ENCODE data around the gene ANKRD13A.

GRCh38 chr12:109997393-109997792 is 1.8 kb upstream of the ANKRD13A start:
- TF ChIP-seq CTCF (IDR thresholded peaks at IDR 0.05 in 4 of 5, conservative IDR thresholded peaks at IDR 0.05 in 1 of 5) (no peak), POLR2A (IDR thresholded peaks at IDR 0.05) (no peak)
